ENCODE data around the gene AP4E1.
"Not testable (repeated sequence)": the region's sequence is repeated elsewhere in the genome, so short reads cannot be mapped to it uniquely, and the experiment has no call there.

The AP4E1 gene

DNA sequence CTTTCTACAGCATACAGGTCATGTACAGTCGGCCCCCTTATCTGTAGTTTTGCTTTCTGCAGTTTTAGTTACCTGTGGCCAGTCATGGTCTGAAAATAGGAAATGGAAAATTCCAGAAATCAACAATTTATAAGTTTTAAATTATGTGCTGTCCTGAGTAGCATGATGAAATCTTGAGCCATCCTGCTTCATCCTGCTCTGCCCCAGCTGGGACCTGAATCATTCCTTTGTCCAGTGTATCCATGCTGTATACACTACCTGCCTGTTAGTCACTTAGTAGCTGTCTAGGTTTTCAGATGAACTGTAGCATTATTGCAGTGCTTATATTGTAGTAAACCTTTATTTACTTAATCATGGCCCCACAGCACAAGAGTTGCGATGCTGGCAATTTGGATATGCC is 44.8 kb downstream of the AP4E1 start:
- H3K27ac Mint-ChIP-seq = no peak overlapping the region
- H3K36me3 Mint-ChIP-seq (ENCODE audit: low read depth) = peaks cover 89% of the 10 kb centered on the region
- H3K9me3 Mint-ChIP-seq = peaks cover 16% of the 10 kb centered on the region
- H3K4me1 Mint-ChIP-seq (ENCODE audit: low read depth) = no peaks in the 10 kb centered on the region
- H3K4me3 Mint-ChIP-seq = no peak overlapping the region
- no peaks in the 10 kb centered on the region for H3K27me3 Mint-ChIP-seq

DNA sequence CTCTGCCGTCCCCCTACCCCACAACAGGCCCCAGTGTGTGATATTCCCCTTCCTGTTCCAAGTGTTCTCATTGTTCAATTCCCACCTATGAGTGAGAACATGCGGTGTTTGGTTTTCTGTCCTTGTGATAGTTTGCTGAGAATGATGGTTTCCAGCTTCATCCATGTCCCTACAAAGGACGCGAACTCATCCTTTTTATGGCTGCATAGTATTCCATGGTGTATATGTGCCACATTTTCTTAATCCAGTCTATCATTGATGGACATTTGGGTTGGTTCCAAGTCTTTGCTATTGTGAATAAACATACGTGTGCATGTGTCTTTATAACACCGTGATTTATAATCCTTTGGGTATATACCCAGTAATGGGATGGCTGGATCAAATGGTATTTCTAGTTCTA is 46.4 kb downstream of the AP4E1 start:
- H3K9me3 Mint-ChIP-seq = peaks cover 25% of the 10 kb centered on the region
- not testable (repeated sequence) for H3K4me1 Mint-ChIP-seq (ENCODE audit: low read depth); H3K27ac Mint-ChIP-seq; H3K27me3 Mint-ChIP-seq; H3K4me3 Mint-ChIP-seq
- peaks cover 95% of the 10 kb centered on the region for H3K36me3 Mint-ChIP-seq (ENCODE audit: low read depth)

DNA sequence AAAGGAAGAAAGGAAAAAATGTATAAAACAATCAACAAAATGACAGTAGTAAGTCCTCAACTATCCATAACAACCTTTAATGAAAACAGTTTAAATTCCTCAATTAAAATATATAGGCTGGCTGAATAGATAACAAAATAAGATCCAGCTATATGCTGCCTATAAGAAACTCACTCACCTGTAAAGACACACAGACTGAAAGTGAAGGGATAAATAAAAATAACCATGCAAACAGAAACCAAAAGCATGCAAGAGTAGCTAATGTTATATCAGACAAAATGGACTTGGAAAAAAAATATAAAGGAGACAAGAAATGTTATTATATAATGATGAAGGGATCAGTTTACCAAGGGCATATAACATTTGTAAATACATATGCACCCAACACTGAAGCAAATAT is 51.2 kb downstream of the AP4E1 start:
- Mint-ChIP-seq H3K27me3 (no peaks in the 10 kb centered on the region), H3K36me3 (ENCODE audit: low read depth) (peaks cover 96% of the 10 kb centered on the region), H3K4me3 (no peak overlapping the region), H3K4me1 (ENCODE audit: low read depth) (no peaks in the 10 kb centered on the region), H3K9me3 (peaks cover 52% of the 10 kb centered on the region), H3K27ac (no peak overlapping the region)

DNA sequence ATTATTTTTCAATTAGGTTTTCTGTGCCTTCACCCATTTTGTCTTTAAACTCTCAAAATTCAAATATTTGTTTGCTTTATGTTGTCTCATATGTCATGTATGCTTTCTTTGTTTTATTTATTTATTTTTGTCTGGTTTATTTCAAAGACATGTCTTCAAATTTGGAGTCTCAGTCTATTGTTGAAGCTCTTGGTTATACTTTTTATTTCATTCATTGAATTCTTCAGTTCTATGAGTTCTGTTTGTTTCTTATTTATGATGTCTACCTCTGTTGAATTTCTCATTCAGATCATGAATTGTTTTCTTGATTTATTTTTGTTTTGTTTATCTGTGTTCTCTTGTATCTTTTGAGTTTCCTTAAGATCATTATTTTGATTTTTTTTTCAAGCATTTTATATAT is 55.6 kb downstream of the AP4E1 start:
- no peaks in the 10 kb centered on the region for H3K4me1 Mint-ChIP-seq (ENCODE audit: low read depth)
- no peaks in the 10 kb centered on the region for H3K27me3 Mint-ChIP-seq
- H3K27ac Mint-ChIP-seq = no peak overlapping the region
- H3K4me3 Mint-ChIP-seq = no peak overlapping the region
- H3K36me3 Mint-ChIP-seq (ENCODE audit: low read depth) = peaks cover 93% of the 10 kb centered on the region
- peaks cover 66% of the 10 kb centered on the region for H3K9me3 Mint-ChIP-seq

DNA sequence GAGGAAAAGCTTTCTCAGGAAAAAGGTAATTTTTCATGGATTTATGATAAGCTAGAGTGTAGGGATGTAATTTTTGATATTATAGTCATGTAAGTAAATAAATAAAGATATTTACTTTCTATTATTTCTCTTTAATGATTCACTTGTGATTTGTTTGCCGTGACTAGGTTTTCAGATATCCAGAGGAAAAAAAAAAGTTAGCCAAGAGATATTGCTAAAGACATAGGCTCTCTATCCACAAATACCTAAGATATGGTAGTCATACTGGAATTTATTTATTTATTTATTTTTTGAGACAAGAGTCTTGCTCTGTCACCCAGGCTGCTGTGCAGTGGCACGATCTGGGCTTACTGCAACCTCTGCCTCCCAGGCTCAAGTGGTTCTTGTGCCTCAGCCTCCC is 59.9 kb downstream of the AP4E1 start:
- no peaks in the 10 kb centered on the region for H3K27me3 Mint-ChIP-seq
- H3K27ac Mint-ChIP-seq = no peak overlapping the region
- H3K36me3 Mint-ChIP-seq (ENCODE audit: low read depth) = peaks cover 90% of the 10 kb centered on the region
- no peak overlapping the region for H3K4me3 Mint-ChIP-seq
- H3K9me3 Mint-ChIP-seq = peaks cover 49% of the 10 kb centered on the region
- H3K4me1 Mint-ChIP-seq (ENCODE audit: low read depth) = peaks cover 4% of the 10 kb centered on the region

GRCh38 chr15:50970524-50970923 is 62.0 kb downstream of the AP4E1 start:
- H3K36me3 Mint-ChIP-seq (ENCODE audit: low read depth) = peaks cover 85% of the 10 kb centered on the region
- H3K27me3 Mint-ChIP-seq = no peaks in the 10 kb centered on the region
- peaks cover 38% of the 10 kb centered on the region for H3K9me3 Mint-ChIP-seq
- peaks cover 4% of the 10 kb centered on the region for H3K4me1 Mint-ChIP-seq (ENCODE audit: low read depth)
- no peak overlapping the region for H3K4me3 Mint-ChIP-seq
- no peak overlapping the region for H3K27ac Mint-ChIP-seq

GRCh38 chr15:50971115-50971514 is 62.6 kb downstream of the AP4E1 start:
- peaks cover 4% of the 10 kb centered on the region for H3K4me1 Mint-ChIP-seq (ENCODE audit: low read depth)
- H3K4me3 Mint-ChIP-seq = no peak overlapping the region
- peaks cover 85% of the 10 kb centered on the region for H3K36me3 Mint-ChIP-seq (ENCODE audit: low read depth)
- no peaks in the 10 kb centered on the region for H3K27me3 Mint-ChIP-seq
- H3K27ac Mint-ChIP-seq = no peak overlapping the region
- H3K9me3 Mint-ChIP-seq = peaks cover 35% of the 10 kb centered on the region

- Mint-ChIP-seq H3K27ac (no peak overlapping the region), H3K4me3 (no peak overlapping the region), H3K27me3 (no peaks in the 10 kb centered on the region), H3K4me1 (ENCODE audit: low read depth) (peaks cover 4% of the 10 kb centered on the region), H3K36me3 (ENCODE audit: low read depth) (peaks cover 85% of the 10 kb centered on the region), H3K9me3 (peaks cover 35% of the 10 kb centered on the region)
Measured at GRCh38 chr15:50971542-50971941, 63.1 kb downstream of the AP4E1 start.

- no peak overlapping the region for H3K4me3 Mint-ChIP-seq
- H3K27me3 Mint-ChIP-seq = no peaks in the 10 kb centered on the region
- H3K36me3 Mint-ChIP-seq (ENCODE audit: low read depth) = peaks cover 74% of the 10 kb centered on the region
- peaks cover 6% of the 10 kb centered on the region for H3K4me1 Mint-ChIP-seq (ENCODE audit: low read depth)
- no peak overlapping the region for H3K27ac Mint-ChIP-seq
- peaks cover 25% of the 10 kb centered on the region for H3K9me3 Mint-ChIP-seq
Measured at GRCh38 chr15:50973605-50974004, 65.1 kb downstream of the AP4E1 start.

GRCh38 chr15:50977162-50977561 is 68.7 kb downstream of the AP4E1 start:
- Mint-ChIP-seq H3K27ac (no peak overlapping the region), H3K4me1 (ENCODE audit: low read depth) (peaks cover 10% of the 10 kb centered on the region), H3K4me3 (no peak overlapping the region), H3K27me3 (no peaks in the 10 kb centered on the region), H3K36me3 (ENCODE audit: low read depth) (peaks cover 71% of the 10 kb centered on the region), H3K9me3 (peaks cover 7% of the 10 kb centered on the region)

DNA sequence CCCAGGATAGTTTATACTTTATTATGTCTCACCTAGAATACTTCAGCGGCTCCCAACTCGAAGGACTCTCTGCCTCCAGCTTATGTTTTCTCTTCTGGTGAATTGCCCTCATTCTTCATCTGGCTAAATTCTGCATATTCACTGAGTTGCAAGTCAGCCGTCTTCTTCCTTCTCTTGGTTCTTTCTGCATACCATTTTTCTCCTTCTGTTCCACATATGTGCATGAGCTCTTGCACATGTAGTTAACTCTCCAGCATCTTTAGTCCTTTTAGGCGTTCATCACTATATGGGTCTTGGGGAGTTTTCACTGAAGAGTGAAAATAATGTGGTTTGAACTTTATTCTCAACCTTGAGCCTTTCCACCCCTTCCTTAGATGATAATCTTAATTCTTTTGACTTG is 70.1 kb downstream of the AP4E1 start:
- Mint-ChIP-seq H3K27ac (no peak overlapping the region), H3K36me3 (ENCODE audit: low read depth) (peaks cover 73% of the 10 kb centered on the region), H3K4me1 (ENCODE audit: low read depth) (peaks cover 10% of the 10 kb centered on the region), H3K9me3 (peaks cover 3% of the 10 kb centered on the region), H3K4me3 (no peak overlapping the region), H3K27me3 (no peaks in the 10 kb centered on the region)

- no peaks in the 10 kb centered on the region for H3K27me3 Mint-ChIP-seq
- no peak overlapping the region for H3K4me3 Mint-ChIP-seq
- H3K9me3 Mint-ChIP-seq = peaks cover 3% of the 10 kb centered on the region
- H3K27ac Mint-ChIP-seq = peak overlapping the region; percentile 27
- H3K4me1 Mint-ChIP-seq (ENCODE audit: low read depth) = peaks cover 10% of the 10 kb centered on the region
- H3K36me3 Mint-ChIP-seq (ENCODE audit: low read depth) = peaks cover 74% of the 10 kb centered on the region
Measured at GRCh38 chr15:50979041-50979440, 70.6 kb downstream of the AP4E1 start.

DNA sequence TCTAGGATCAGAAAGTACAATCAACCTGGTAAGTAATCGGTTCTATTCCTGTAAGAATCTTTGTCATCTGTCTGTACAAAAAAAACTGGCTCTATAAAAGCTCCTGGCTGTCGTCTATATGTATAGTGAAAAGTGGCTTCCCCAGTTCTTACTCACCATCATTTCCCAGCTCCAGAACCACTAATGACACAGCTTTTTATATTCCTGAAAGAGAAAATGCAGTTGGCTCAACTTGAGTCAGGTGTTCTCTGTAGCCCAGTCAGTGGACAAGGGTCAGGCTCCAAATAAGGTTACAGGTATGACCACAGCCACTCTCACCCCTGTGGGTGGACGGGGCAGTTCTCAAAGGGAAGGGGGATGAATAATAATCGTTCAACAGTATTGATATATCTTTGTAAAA is 85.1 kb downstream of the AP4E1 start:
- peak overlapping the region; percentile 26 for H3K27ac Mint-ChIP-seq
- peaks cover 62% of the 10 kb centered on the region for H3K36me3 Mint-ChIP-seq (ENCODE audit: low read depth)
- H3K4me3 Mint-ChIP-seq = no peak overlapping the region
- H3K9me3 Mint-ChIP-seq = no peaks in the 10 kb centered on the region
- no peaks in the 10 kb centered on the region for H3K27me3 Mint-ChIP-seq
- no peaks in the 10 kb centered on the region for H3K4me1 Mint-ChIP-seq (ENCODE audit: low read depth)

DNA sequence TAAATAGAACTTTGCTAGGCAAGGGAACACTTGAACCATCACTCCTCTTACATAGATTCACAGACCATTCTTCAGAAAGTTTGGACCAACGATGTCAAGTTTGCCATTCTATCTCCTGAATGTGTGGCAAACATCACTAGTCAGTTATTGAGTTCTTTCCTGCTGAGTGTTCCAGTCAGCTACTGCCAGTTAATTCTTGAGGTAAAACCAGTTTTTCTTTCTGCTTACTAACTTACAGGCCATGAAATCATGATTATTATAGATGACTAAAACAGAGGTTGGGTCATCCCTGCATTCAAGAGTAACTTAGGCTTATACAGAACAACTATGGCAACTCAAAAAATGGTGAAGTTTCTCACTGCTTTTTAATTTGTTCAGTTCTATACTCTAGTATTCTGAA is 88.2 kb downstream of the AP4E1 start:
- no peak overlapping the region for H3K4me3 Mint-ChIP-seq
- no peak overlapping the region for H3K27ac Mint-ChIP-seq
- no peaks in the 10 kb centered on the region for H3K4me1 Mint-ChIP-seq (ENCODE audit: low read depth)
- no peaks in the 10 kb centered on the region for H3K9me3 Mint-ChIP-seq
- no peaks in the 10 kb centered on the region for H3K27me3 Mint-ChIP-seq
- peaks cover 65% of the 10 kb centered on the region for H3K36me3 Mint-ChIP-seq (ENCODE audit: low read depth)

GRCh38 chr15:50997371-50998051 is 89.0 kb downstream of the AP4E1 start:
- H3K36me3 Mint-ChIP-seq (ENCODE audit: low read depth) = peaks cover 71% of the 10 kb centered on the region
- no peak overlapping the region for H3K4me3 Mint-ChIP-seq
- no peaks in the 10 kb centered on the region for H3K4me1 Mint-ChIP-seq (ENCODE audit: low read depth)
- H3K27ac Mint-ChIP-seq = no peak overlapping the region
- no peaks in the 10 kb centered on the region for H3K9me3 Mint-ChIP-seq
- no peaks in the 10 kb centered on the region for H3K27me3 Mint-ChIP-seq

DNA sequence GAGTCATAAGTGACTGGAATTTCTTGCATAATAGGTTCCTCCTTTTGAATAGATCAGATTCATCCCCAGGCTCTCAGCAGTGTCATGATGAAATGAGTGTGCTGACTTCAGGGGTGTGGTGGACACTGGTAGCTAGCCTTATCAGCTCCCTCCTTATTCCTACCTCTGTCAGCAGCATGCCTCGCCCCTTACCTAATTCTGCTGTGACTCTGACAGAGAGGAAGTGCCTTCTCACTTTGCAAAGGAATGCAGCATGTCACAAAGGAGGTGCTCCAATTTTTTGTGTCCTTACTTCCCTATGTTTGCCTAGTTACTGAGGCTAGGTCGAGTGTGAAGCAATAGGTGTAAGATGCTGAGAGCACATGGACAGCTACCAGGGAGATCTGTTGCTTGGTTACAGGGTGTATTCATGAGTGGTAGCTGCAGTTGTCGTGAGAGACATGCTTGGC is 95.6 kb downstream of the AP4E1 start:
- Mint-ChIP-seq H3K36me3 (ENCODE audit: low read depth) (peaks cover 64% of the 10 kb centered on the region), H3K27me3 (no peaks in the 10 kb centered on the region), H3K4me1 (ENCODE audit: low read depth) (no peaks in the 10 kb centered on the region), H3K27ac (no peak overlapping the region), H3K9me3 (peaks cover 11% of the 10 kb centered on the region), H3K4me3 (no peak overlapping the region)

Data from stimulated activated naive CD8-positive, alpha-beta T cell treated with anti-CD3 and anti-CD28 coated beads, Interleukin-15, Interleukin-2, amounts not matched to agents 100 ng/mL and 50 ng/mL, for 24 hours (primary cell).